Measurements from ENCODE around the gene GPR85.
"Not testable (repeated sequence)": the region's sequence is repeated elsewhere in the genome, so short reads cannot be mapped to it uniquely, and the experiment has no call there.

Gene GPR85, protein sequence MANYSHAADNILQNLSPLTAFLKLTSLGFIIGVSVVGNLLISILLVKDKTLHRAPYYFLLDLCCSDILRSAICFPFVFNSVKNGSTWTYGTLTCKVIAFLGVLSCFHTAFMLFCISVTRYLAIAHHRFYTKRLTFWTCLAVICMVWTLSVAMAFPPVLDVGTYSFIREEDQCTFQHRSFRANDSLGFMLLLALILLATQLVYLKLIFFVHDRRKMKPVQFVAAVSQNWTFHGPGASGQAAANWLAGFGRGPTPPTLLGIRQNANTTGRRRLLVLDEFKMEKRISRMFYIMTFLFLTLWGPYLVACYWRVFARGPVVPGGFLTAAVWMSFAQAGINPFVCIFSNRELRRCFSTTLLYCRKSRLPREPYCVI

DNA sequence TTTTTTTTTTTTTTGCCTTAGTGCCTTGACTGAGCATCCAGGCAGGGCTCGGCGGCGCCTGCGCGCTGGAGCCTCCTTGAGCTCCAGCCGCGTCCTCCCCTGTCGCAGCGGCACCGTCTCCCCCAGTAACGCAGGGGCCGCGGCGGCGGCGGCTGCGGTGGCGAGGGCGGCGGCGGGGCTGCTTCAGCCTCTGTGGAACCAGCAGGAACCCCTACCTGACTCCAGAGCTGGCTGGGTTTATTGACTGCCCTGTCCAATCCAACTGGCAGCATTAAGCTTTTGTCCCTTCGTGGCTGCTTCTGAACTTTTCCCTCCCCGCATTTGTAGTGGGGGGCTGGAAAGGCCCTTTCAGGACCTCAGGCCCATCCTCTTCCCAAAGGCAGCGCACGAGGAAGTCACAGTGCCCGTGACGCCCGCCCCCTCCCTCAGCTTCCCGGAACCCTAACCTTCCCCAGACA, at the start of gene GPR85:
GPR85 (minus strand) TSS at position 397 of the 458 bp plus-strand sequence. CDS start 2,106 bp downstream, outside the sequence.
- FAIRE-seq (no peak), DNase-seq (ENCODE audit: insufficient read length, low spot score) (peak; percentile 9)

DNA sequence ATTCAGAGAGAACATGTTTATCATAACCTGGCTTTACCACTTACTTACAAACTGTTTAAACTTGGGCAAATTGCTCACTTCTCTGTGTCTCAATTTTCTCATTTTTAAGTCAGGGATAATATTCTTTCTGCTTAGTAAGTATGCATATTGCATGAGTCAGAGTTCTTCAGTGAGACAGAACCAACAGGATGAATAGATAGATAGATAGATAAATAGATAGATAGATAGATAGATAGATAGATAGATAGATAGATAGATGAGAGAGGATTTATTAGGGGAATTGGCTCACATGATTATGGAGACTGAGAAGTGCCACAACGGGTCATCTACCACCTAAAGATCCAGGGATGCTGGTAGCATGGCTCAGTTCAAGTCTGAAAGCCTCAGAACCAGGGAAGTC, 47.4 kb upstream of the GPR85 start:
- DNase-seq (ENCODE audit: insufficient read length, low spot score): no peak
- no peak for FAIRE-seq

DNA sequence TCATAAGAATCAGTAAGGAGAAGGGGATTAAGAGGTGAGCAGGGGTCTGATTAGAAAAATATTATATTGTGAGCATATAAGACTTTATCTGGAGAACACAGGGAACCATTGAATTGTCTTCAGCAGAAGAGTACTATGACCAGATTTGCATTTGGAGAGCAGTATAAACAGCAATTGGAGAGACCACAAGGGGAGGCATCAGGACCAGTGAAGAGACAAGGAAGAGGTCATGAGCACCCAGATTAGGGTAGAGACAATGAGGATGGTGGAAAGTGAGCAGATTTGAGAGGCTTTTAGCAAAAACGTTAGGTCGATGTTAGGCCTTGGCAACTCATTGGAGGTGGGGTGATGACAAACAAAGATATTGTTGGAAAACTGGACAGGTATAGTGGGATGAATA, 44.7 kb upstream of the GPR85 start:
- no peak for FAIRE-seq
- DNase-seq (ENCODE audit: insufficient read length, low spot score): no peak

DNA sequence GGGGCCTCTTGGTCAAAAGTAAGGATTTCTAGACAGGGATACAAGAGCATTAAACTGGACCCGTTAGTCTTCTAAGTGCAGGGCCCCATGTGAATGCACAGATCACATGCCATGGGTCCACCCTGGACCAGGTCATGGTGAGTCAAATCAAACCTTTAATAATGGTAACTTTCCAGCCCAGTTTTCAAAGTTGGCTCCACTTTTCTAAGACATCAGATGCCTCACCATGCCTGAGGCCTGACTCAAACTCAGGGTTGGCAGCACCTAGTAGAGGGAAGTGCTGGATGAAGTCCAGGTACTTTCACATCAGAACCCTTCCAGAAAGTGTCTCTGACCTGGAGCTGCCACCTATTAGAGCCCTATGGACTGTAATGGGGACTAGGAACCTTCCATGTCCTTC, 41.4 kb upstream of the GPR85 start:
- FAIRE-seq: no peak

DNA sequence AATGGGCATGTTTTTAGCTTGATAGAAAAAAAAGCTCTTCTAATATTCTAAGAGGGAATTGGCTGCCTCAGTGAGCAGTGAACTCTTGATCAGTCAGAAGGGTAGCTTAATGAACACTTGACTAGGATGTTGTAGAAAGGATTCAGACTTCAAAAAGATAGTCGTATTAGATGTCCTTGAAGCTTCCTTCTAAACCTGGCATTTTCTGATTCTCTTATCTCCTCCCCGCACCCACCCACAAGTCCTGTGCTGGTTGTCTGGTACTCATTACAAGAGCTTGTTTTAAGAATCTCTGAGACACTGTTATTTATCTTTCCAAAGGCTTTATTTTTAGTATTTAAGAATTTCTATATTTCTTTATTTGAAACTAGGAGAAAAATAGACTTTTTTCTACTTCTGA, 39.1 kb upstream of the GPR85 start:
- DNase-seq (ENCODE audit: insufficient read length, low spot score) (no peak), FAIRE-seq (no peak)

More for the DNA sequence above, 41.4 kb upstream of the GPR85 start:
- no peak for DNase-seq (ENCODE audit: insufficient read length, low spot score)

DNA sequence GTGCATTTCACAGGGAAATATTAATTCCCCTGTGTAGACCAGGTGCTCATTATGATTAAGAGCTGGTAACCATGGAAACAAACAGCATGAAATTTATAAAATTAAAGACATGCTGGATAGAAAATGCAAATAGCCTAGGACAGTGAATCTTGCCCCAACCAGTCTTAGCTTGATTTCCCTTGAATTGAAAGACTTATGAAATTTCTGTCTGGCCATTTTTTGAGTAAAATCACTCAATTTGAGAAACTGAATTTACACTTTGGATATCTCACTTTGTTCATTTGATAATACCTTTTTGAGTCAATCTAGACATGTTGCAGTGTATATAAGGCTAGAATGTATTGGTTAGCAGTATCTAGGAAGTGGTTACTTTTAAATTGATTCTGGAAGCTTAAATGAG, 36.1 kb upstream of the GPR85 start:
- no peak for FAIRE-seq
- no peak for DNase-seq (ENCODE audit: insufficient read length, low spot score)

DNA sequence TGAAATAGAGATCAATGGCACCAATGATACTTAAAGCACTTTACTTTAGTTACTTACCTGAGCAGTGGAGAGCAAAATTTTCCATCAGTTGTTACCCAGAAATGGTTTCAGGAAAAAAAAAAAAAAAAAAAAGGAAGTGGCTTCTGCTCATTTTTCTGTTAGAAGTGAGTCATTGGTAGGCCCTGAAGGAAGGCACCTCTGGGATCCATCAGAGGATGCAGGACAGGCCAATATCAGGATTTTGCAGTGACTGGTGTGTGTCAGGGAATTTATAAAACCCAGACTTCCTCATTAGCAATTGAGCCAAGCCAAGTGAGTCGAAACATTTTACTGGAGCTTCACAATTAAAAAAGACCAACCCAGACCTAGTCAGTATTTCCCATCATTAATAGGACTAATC, 34.0 kb upstream of the GPR85 start:
- FAIRE-seq (no peak), DNase-seq (ENCODE audit: insufficient read length, low spot score) (no peak)

DNA sequence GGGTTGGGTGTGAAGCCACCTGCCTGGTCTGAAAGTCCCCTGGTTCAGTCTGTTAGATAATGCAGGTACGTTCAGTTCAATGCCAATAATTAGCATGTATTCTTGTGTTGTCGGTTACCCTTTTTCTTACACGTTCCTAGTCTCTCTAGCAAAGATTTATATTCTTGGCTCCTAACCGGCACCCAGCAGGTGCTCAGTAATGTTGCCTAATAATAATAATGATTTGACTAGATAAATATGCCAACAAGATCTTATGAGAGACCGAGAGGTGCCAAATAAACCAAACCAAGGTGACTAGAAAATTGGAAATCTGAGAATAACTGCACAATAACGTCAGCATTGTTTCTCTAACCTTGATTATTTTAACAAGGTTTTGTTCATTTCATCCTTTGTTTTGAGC, 32.8 kb upstream of the GPR85 start:
- no peak for DNase-seq (ENCODE audit: insufficient read length, low spot score)
- FAIRE-seq: no peak

DNA sequence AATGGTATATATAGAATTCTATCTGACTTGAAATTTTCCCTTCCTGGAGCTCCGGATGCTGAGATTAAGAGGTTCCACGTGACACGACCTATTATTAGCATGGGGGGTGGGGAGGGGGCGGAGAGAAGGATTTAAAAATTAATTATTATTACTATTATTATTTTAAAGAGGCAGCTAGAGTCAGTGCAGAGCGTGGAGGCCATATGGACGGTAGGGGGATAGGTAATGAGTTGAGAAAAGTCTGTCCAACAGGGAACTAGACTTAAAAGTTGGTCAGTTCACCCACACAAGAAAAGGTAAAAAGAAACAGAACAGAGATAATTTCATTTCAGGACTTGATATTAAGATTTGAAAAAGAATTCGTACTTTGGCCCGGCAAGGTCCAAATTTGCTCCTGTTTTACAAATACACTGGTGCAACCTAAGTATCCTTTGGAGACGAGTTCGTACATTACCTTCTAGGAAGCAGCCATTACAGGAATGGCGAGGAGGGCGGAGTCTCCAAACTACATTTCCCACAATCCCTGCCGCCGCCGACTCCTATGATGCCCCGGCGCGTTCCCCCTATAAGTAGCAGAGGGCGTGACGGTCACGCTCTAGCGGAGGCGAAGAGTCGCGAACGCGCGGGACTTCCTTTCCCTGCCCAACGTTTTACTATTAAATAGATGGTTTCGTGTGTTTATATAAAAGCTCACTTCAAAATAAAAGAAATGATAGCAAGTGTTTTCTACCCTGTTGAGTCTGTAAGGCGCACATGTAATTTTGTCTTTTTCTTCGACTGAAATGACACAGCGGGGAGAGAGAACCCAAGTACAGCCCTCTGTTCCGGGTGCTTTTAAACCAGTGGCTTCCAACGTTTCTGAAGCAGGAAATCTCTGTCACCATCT, 31.7 kb upstream of the GPR85 start, which contains the start of gene SMIM30:
SMIM30 (minus strand) TSS at position 481 of the 886 bp plus-strand sequence. CDS start 976 bp downstream, outside the sequence.
- FAIRE-seq (peak; percentile 99), DNase-seq (ENCODE audit: insufficient read length, low spot score) (peak; percentile 55)

DNA sequence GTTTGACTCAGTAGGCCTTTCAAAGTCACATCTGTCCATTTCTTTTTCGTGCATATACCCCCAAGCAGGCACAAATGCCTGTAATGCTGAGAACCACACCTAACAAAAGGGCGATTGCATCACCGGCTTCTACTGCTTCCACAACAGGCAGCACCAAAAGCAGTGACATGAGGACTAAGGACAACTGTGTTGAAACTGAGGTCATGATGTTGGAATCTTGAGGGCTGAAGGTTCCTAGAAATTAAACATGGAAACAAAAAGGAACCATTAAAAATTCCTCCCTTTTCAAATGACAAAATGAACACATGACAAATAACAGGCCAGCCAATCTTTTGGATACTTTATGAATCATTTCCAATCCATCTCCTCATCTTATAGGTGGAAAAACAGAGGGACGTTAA, 30.7 kb upstream of the GPR85 start:
- not testable (repeated sequence) for DNase-seq (ENCODE audit: insufficient read length, low spot score); FAIRE-seq

DNA sequence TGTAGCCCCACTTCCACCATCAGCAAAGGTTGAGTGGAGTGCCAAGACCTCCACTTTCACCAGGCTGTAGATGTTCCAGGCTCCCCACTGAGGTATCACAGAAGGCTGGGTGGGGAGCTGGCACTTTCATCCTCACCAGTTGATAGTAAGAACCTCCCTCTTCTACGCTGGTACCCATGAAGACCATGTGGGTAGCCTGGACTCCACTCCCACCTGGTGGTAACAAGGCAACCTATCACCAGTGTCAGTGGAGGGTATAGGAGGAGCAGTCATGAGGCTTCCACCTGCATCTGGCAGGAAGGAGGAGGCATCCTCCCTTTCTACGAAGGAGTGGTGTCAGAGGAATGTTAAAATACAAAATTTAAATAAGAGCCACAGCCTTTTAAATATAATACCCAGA, 27.3 kb upstream of the GPR85 start:
- DNase-seq (ENCODE audit: insufficient read length, low spot score) (no peak), FAIRE-seq (no peak)

DNA sequence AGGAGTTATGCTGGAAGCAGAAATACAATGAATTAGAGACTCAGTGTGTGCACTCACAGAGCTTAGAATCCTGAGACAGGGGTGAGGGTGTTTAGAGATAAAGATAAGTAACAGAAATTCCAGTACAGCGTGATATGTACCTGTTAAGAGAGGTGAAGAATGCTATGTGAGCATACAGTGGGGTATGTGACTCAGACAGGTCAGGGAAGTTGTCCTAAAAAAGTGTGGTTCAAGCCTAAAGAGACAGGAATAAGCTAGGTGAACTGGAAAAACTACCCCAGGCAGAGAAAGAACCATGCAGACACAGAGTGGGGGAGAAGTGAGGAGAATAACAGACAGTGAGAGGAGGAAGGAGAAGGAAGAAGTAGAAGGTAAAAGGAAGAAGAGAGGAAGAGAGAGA, 23.1 kb upstream of the GPR85 start:
- FAIRE-seq: no peak
- DNase-seq (ENCODE audit: insufficient read length, low spot score): no peak

DNA sequence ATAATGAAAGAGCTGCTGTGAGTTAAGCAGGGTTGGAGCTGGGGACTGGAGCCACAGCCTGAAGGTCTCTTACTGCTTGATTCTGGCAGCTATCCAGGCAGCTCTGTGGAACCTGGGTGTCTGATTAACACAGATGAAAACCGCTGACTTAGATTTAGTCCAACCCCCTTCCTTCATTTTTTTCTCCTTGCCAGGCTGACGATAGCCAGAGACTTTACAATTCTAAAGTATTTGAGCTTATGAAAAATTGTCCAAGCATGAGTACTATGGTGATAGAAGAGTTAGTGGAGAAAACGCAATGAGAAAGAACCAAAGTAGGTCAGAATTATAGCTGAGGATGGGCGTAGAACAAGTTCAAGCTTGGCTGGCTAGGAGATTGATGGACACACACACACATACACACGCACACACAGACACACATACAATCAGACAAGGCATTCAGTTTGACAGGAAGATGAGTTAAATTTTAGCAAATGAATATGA, 13.5 kb upstream of the GPR85 start:
- FAIRE-seq: no peak
- no peak for DNase-seq (ENCODE audit: insufficient read length, low spot score)

DNA sequence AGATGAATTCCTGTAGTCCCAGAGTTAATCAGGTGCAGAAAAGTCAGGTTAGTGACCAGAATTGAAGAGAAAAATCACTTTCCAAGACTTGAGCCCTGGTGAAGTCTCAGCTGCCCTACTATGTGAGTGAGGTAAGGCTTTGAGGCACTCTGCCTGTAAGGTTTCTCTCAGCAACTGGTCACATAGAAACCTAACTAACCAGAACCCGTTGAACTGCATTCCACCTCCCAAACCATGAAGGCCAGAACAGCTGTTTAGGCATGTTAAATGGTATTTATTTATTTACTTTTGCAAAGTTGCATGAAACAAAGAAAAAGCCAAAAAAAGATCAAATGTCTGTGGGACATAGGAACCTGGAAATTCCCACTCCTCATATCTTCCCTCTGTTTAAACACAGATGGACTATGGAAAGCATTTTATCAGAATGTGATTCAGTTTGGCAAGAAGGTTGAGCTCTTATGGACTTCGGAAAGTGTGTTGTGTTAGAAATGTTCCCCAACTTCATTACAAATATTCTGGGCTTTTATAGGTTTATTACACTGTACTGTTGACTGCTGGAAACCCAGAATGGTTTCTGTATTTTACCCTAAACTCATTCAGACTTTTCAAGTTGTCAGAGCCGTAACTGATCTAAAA, 12.8 kb upstream of the GPR85 start:
- DNase-seq (ENCODE audit: insufficient read length, low spot score) (no peak), FAIRE-seq (peak; percentile 28)

DNA sequence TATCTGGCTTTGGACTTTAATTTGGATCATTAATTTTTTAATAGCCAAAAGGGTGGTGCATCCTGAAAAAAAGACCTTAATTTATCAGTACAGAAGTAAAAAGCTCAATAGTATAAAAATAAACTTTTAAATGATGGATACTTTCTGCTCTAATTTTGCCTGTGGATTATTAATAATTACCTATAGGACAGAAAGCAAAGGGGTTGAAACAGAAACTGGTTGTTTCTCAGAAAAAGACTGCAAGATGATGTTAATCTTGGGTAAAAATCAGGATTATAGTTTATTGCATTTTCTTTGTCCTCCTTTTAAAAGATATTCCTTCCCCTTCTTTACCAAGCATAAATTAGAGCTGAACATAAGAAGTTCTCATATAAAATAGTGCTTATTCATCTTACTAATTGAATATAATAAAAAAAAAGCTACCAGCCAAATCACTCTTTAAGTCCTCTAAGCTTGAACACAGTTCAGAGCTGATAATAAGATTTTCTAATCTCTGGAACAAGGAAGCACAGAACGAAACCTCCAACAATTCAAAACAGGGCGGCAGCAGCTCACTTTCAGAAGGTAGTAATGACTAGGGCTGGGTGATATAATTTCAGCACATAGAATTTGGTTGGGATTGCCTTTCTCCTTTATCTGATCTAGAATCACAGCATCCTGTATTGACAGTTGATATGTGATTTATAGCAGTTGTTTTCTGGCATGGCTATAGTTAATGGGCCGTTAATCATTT, 8.1 kb upstream of the GPR85 start:
- no peak for DNase-seq (ENCODE audit: insufficient read length, low spot score)
- peak; percentile 33 for FAIRE-seq

DNA sequence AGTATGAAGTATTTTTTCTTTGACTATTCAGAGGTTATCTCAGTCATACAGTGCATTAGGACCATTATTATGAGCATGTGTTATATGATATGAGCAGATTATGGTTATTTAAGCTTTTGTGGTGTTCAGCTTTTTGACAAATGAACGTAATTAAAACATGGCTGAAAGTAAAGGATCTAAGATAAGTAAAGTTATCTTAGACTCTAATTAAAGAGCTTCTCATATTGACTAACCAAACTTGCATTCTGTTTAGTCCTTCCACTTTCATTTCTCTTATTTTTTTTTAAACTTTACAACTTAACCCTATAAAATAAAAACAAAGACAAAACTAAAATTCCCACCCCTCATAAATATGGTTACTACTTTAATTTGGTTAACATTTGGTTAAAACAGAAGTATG, 6.9 kb upstream of the GPR85 start:
- no peak for DNase-seq (ENCODE audit: insufficient read length, low spot score)
- FAIRE-seq: peak; percentile 69

DNA sequence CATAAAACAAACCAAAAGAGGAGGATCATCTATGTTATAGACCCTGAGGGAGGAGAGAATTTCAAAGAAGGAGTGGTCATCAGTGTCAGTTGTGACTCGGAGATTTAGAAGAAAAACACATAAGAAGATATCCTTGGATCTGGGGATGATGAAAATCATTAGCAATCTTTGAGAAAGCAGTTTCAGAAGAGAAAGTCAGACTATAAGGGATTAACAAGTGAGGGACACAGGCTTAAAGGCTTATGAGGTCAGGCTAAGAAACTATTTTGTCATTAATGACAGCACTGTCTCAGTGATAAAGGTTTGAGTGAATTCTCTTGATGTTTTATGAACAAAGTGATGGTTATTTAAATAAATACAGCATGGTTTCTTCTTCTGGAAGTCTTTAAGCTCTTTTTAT, 6.1 kb upstream of the GPR85 start:
- FAIRE-seq (no peak), DNase-seq (ENCODE audit: insufficient read length, low spot score) (no peak)

DNA sequence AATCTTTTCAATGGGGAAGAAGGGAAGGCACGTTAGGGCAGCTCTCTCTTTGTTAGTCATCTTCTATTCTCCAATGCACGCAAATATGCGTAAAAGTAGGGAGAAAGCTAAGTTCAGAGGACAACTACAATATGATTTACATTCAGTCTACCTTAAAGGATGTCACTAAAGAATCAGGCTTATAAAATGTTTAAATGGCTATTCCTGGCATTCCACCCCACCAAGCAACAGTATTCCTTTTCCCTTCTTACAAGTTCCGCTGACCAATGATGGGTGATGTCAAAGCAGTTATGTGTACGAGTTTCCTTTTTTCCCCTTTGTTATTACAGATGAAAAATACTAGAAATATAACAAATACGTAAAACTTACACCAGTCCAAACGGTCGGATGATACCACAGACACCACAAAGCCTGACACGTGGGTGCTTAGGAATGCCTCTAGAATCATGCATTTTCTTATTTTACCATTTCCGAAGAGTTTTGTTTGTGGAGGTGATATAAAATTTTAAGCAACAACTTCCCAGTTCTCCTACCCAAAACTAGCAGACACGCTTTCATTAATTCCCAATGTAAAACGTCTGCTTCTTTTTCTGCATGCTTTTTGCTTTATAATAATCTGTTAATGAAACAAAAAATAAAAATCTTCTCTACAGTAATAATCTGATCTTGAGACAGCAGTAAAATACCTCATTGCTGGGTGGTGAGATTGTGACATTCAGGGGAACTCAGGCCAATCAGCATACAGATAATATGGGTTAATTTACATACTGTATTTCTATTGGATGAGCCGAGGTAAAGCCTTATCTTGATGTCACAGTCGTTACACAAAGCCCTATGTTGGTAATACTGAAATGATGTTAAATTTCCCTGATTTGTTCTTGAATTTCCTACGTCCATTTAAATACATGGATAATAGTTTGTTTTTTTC, 708 bp upstream of the GPR85 start:
- no peak for DNase-seq (ENCODE audit: insufficient read length, low spot score)
- FAIRE-seq: no peak

DNA sequence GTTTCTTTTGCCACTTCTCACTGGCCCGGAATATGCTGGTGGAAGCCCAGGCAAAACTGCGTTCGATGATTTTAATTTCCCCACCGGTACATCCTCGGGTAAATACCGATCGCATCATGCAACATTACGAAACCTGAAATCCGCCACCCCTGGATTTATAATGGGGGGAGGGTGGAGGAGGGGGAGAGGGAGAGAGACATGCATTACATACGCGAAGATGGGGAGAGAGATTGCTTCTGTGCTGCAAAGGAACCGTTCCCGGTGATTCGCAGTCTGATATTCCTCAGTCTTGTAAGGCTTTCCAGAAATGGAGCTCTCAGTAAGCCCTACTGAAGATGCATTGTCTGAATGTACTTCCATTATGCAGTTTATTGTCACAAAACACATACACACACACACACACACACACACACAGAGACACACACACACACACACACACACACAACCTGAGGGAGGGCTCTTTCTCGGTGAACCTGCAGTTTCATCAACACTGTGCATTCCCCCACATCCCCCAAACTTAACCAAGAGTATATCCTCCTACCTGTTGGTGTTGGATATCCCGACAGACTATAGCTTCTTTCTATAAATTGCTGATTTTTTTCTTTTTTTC, 741 bp downstream of the GPR85 start:
- no peak for FAIRE-seq
- no peak for DNase-seq (ENCODE audit: insufficient read length, low spot score)
